ENCODE data around the gene ZDHHC6. TPM values are rescaled to one million over a fixed set of nuclear protein-coding genes. Genes with fewer than 3 reads are reported as not detected.
"Not testable (repeated sequence)": the region's sequence is repeated elsewhere in the genome, so short reads cannot be mapped to it uniquely, and the experiment has no call there.

The ZDHHC6 gene
- total RNA-seq, 1 donor from 2014 or later: 45.5 TPM

GRCh38 chr10:112393341-112393740 lies 53.4 kb downstream of the ZDHHC6 start:
- intact Hi-C loops (cut with micrococcal nuclease): no loop called here
- peaks cover 19% of the 10 kb centered on the region for H3K36me3 Mint-ChIP-seq (ENCODE audit: low read depth)
- no peak overlapping the region for H3K4me3 Mint-ChIP-seq
- peak overlapping the region; percentile 31 for H3K27ac Mint-ChIP-seq
- no peaks in the 10 kb centered on the region for H3K9me3 Mint-ChIP-seq
- H3K27me3 Mint-ChIP-seq: no peaks in the 10 kb centered on the region
- no peak for DNase-seq
- peaks cover 37% of the 10 kb centered on the region for H3K4me1 Mint-ChIP-seq

- no peak for DNase-seq
- H3K4me3 Mint-ChIP-seq: peak overlapping the region; percentile 54
- H3K27ac Mint-ChIP-seq: peak overlapping the region; percentile 69
- H3K36me3 Mint-ChIP-seq (ENCODE audit: low read depth): peaks cover 25% of the 10 kb centered on the region
- intact Hi-C loops (cut with micrococcal nuclease): no loop called here
- no peaks in the 10 kb centered on the region for H3K27me3 Mint-ChIP-seq
- H3K4me1 Mint-ChIP-seq: peaks cover 48% of the 10 kb centered on the region
- H3K9me3 Mint-ChIP-seq: no peaks in the 10 kb centered on the region
These were observed 56.5 kb downstream of the ZDHHC6 start for GRCh38 chr10:112390125-112390703.

- Mint-ChIP-seq H3K36me3 (ENCODE audit: low read depth) (peaks cover 27% of the 10 kb centered on the region), H3K4me1 (peaks cover 48% of the 10 kb centered on the region), H3K9me3 (no peaks in the 10 kb centered on the region), H3K27ac (peak overlapping the region; percentile 88), H3K4me3 (peak overlapping the region; percentile 70), H3K27me3 (no peaks in the 10 kb centered on the region)
- peak; percentile 84 for DNase-seq
- intact Hi-C loops (cut with micrococcal nuclease): loop anchor here (1.0 to 2.0 kb wide), 3 partner anchors 13 to 137 kb away; partner anchors contain the start of genes VTI1A and ZDHHC6
These were observed 57.4 kb downstream of the ZDHHC6 start for GRCh38 chr10:112389271-112389822.

- H3K4me3 Mint-ChIP-seq: no peak overlapping the region
These were observed 58.2 kb downstream of the ZDHHC6 start for GRCh38 chr10:112388548-112388947.

GRCh38 chr10:112388056-112388455 lies 58.7 kb downstream of the ZDHHC6 start:
- not testable (repeated sequence) for H3K9me3 Mint-ChIP-seq, H3K4me3 Mint-ChIP-seq, H3K27me3 Mint-ChIP-seq, DNase-seq
- Mint-ChIP-seq H3K36me3 (ENCODE audit: low read depth) (peaks cover 27% of the 10 kb centered on the region), H3K4me1 (peaks cover 44% of the 10 kb centered on the region), H3K27ac (peak overlapping the region; percentile 42)
- intact Hi-C loops (cut with micrococcal nuclease): loop anchor here (2.0 kb wide), 2 partner anchors 59 to 139 kb away; partner anchors contain the start of genes VTI1A and ZDHHC6

More at GRCh38 chr10:112388548-112388947, 58.2 kb downstream of the ZDHHC6 start:
- no peaks in the 10 kb centered on the region for H3K27me3 Mint-ChIP-seq
- intact Hi-C loops (cut with micrococcal nuclease): loop anchor here (2.0 kb wide), 2 partner anchors 58 to 138 kb away; partner anchors contain the start of genes VTI1A and ZDHHC6
- H3K9me3 Mint-ChIP-seq: no peaks in the 10 kb centered on the region
- no peak for DNase-seq
- H3K27ac Mint-ChIP-seq: peak overlapping the region; percentile 88
- H3K36me3 Mint-ChIP-seq (ENCODE audit: low read depth): peaks cover 28% of the 10 kb centered on the region
- H3K4me1 Mint-ChIP-seq: peaks cover 46% of the 10 kb centered on the region

- no peak for DNase-seq
- intact Hi-C loops (cut with micrococcal nuclease): no loop called here
- Mint-ChIP-seq H3K27me3 (no peaks in the 10 kb centered on the region), H3K4me3 (no peak overlapping the region), H3K36me3 (ENCODE audit: low read depth) (peaks cover 35% of the 10 kb centered on the region), H3K9me3 (peaks cover 3% of the 10 kb centered on the region), H3K27ac (no peak overlapping the region), H3K4me1 (peaks cover 53% of the 10 kb centered on the region)
These were observed 61.5 kb downstream of the ZDHHC6 start for GRCh38 chr10:112385201-112385600.

- no peak overlapping the region for H3K4me3 Mint-ChIP-seq
- H3K4me1 Mint-ChIP-seq: peaks cover 52% of the 10 kb centered on the region
- DNase-seq: no peak
- peaks cover 3% of the 10 kb centered on the region for H3K9me3 Mint-ChIP-seq
- H3K27me3 Mint-ChIP-seq: no peaks in the 10 kb centered on the region
- intact Hi-C loops (cut with micrococcal nuclease): no loop called here
- peaks cover 38% of the 10 kb centered on the region for H3K36me3 Mint-ChIP-seq (ENCODE audit: low read depth)
- H3K27ac Mint-ChIP-seq: no peak overlapping the region
These were observed 62.6 kb downstream of the ZDHHC6 start for GRCh38 chr10:112384141-112384540.

GRCh38 chr10:112383325-112383724 lies 63.4 kb downstream of the ZDHHC6 start:
- Mint-ChIP-seq H3K36me3 (ENCODE audit: low read depth) (peaks cover 44% of the 10 kb centered on the region), H3K9me3 (peaks cover 3% of the 10 kb centered on the region), H3K27me3 (no peaks in the 10 kb centered on the region), H3K27ac (no peak overlapping the region), H3K4me1 (peaks cover 49% of the 10 kb centered on the region), H3K4me3 (no peak overlapping the region)
- intact Hi-C loops (cut with micrococcal nuclease): no loop called here
- DNase-seq: no peak

- peaks cover 47% of the 10 kb centered on the region for H3K4me1 Mint-ChIP-seq
- H3K27me3 Mint-ChIP-seq: no peaks in the 10 kb centered on the region
- H3K36me3 Mint-ChIP-seq (ENCODE audit: low read depth): peaks cover 46% of the 10 kb centered on the region
- DNase-seq: no peak
- H3K27ac Mint-ChIP-seq: no peak overlapping the region
- intact Hi-C loops (cut with micrococcal nuclease): no loop called here
- peaks cover 3% of the 10 kb centered on the region for H3K9me3 Mint-ChIP-seq
- H3K4me3 Mint-ChIP-seq: no peak overlapping the region
These were observed 64.0 kb downstream of the ZDHHC6 start for GRCh38 chr10:112382515-112383235.

Other genes starting within 250 kb of the ZDHHC6 start
- gene TECTB, start 163.5 kb downstream of the ZDHHC6 start, total RNA-seq: not detected in 2 replicates
- gene ACSL5, start 72.8 kb downstream of the ZDHHC6 start, total RNA-seq: 42.8 and 48.6 TPM in 2 replicates
- 35.2 and 38.4 TPM in 2 replicates for gene VTI1A, start 301 bp upstream of the ZDHHC6 start, total RNA-seq